Esophagus muscularis mucosa (tissue), 3 donors: ENCODE results near the gene FTO.

ENCODE experiments used
- POLR2A ChIP-seq: fragments of 450-650 bp; IDR thresholded peaks from one replicate; pipeline ENCODE4 v1.6.1; 2017; ENCODE audit warnings: antibody characterized with exemption, moderate library complexity, mild to moderate bottlenecking, low read depth
- POLR2AphosphoS5 ChIP-seq, 2 donors: sonication (generic); formaldehyde crosslinking; IDR thresholded peaks; one replicate each; pipeline ENCODE4 v1.6.1; 2017; ENCODE audit warnings: antibody characterized with exemption in 2 of 2
- TF ChIP-seq, protein P1 (sequence below), 3 experiments: fragments of 200-600 bp in 2 of 3; fragments of 450-650 bp in 1 of 3; sonication (generic) in 2 of 3; IDR thresholded peaks; one replicate each; pipeline ENCODE4 v1.5.1; 2017 to 2019; ENCODE audit warnings: antibody characterized with exemption in 3 of 3, mild to moderate bottlenecking in 2 of 3, moderate library complexity in 1 of 3

DNA sequence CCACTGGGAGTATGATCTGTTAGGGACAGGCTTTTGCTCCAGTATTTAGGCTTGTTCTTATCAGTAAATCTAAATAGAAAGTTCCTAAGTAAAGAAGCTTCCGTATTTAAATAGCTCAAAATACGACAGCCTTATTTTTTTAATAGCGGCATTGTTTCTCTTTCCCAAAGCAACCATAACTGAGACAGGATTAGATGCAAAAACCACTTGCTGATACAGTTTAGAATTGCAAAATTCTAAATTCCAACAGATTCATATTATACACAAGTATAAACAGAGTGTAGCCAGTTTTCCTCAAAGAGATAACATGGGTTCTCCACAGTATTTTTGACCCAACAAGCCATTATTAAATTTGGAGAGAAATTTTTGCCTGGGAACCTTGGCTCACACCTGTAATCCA lies 276.7 kb downstream of the FTO start:
- TF ChIP-seq, protein P1, sequence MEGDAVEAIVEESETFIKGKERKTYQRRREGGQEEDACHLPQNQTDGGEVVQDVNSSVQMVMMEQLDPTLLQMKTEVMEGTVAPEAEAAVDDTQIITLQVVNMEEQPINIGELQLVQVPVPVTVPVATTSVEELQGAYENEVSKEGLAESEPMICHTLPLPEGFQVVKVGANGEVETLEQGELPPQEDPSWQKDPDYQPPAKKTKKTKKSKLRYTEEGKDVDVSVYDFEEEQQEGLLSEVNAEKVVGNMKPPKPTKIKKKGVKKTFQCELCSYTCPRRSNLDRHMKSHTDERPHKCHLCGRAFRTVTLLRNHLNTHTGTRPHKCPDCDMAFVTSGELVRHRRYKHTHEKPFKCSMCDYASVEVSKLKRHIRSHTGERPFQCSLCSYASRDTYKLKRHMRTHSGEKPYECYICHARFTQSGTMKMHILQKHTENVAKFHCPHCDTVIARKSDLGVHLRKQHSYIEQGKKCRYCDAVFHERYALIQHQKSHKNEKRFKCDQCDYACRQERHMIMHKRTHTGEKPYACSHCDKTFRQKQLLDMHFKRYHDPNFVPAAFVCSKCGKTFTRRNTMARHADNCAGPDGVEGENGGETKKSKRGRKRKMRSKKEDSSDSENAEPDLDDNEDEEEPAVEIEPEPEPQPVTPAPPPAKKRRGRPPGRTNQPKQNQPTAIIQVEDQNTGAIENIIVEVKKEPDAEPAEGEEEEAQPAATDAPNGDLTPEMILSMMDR (IDR thresholded peaks at IDR 0.05): no peak
- TF ChIP-seq POLR2AphosphoS5 (IDR thresholded peaks at IDR 0.05): no peak
- TF ChIP-seq POLR2A: no peak
